Fibroblast of skin of scalp (primary cell): ENCODE results near the gene SULT2B1.

Experiments used
- DNase-seq: peaks from one replicate; pipeline ENCODE4 v3.0.0-alpha.2; 2013

The SULT2B1 gene

GRCh38 chr19:48635966-48636858, 84.2 kb downstream of the SULT2B1 start:
- no peak for DNase-seq

- no peak for DNase-seq
Observed at GRCh38 chr19:48636859-48637448, 85.0 kb downstream of the SULT2B1 start, which contains the start of gene DBP. TSS of gene DBP (minus strand) at chr19:48637379. CDS start at chr19:48636994, 385 bp downstream.

- DNase-seq, result peak; percentile 99
Observed at GRCh38 chr19:48637449-48637947, 85.5 kb downstream of the SULT2B1 start.

GRCh38 chr19:48637948-48638830, 86.2 kb downstream of the SULT2B1 start:
- peak; percentile 94 for DNase-seq

- DNase-seq, result no peak
Observed at GRCh38 chr19:48638831-48639381, 86.9 kb downstream of the SULT2B1 start.

- no peak for DNase-seq
Observed at GRCh38 chr19:48639483-48640375, 87.8 kb downstream of the SULT2B1 start.

GRCh38 chr19:48641850-48642249, 89.9 kb downstream of the SULT2B1 start:
- DNase-seq, result no peak

GRCh38 chr19:48642862-48643261, 90.9 kb downstream of the SULT2B1 start:
- DNase-seq, result no peak

GRCh38 chr19:48644355-48644754, 92.4 kb downstream of the SULT2B1 start:
- no peak for DNase-seq

- peak; percentile 70 for DNase-seq
Observed at GRCh38 chr19:48644839-48645619, 93.1 kb downstream of the SULT2B1 start.

GRCh38 chr19:48645620-48646000, 93.6 kb downstream of the SULT2B1 start:
- no peak for DNase-seq

GRCh38 chr19:48646001-48646721, 94.2 kb downstream of the SULT2B1 start, which contains the start of gene CA11:
TSS of gene CA11 (minus strand) at chr19:48646187. CDS start at chr19:48645632, 555 bp downstream.
- peak; percentile 83 for DNase-seq

- no peak for DNase-seq
Observed at GRCh38 chr19:48646722-48647216, 94.8 kb downstream of the SULT2B1 start.

GRCh38 chr19:48648134-48648533, 96.2 kb downstream of the SULT2B1 start:
- no peak for DNase-seq
